Central memory CD4-positive, alpha-beta T cell (primary cell): ENCODE results near the gene CCDC190.
"Not testable (repeated sequence)": the region's sequence is repeated elsewhere in the genome, so short reads cannot be mapped to it uniquely, and the experiment has no call there.

ENCODE experiments used
- DNase-seq: peaks from one replicate; pipeline ENCODE4 v3.0.0; 2022
- total RNA-seq, 3 experiments: gene quantifications; one replicate each; lab custom pipeline; 2026; lab: John Stamatoyannopoulos, UW

Gene CCDC190
- total RNA-seq = 0 reads per million in 3 experiments

GRCh38 chr1:162861101-162861500, at the start of gene CCDC190:
TSS of gene CCDC190 (minus strand) at chr1:162861175. CDS start at chr1:162859646, 1,529 bp downstream.
- DNase-seq = no peak

GRCh38 chr1:162910161-162910560, 49.2 kb upstream of the CCDC190 start:
- DNase-seq = no peak

GRCh38 chr1:162908780-162909179, 47.8 kb upstream of the CCDC190 start:
- DNase-seq = no peak

GRCh38 chr1:162908236-162908635, 47.3 kb upstream of the CCDC190 start:
- no peak for DNase-seq

GRCh38 chr1:162906485-162906884, 45.5 kb upstream of the CCDC190 start:
- DNase-seq = no peak

- DNase-seq = no peak
Observed at GRCh38 chr1:162905174-162906158, 44.5 kb upstream of the CCDC190 start.

GRCh38 chr1:162904579-162904978, 43.6 kb upstream of the CCDC190 start:
- no peak for DNase-seq

- no peak for DNase-seq
Observed at GRCh38 chr1:162904023-162904422, 43.0 kb upstream of the CCDC190 start.

- no peak for DNase-seq
Observed at GRCh38 chr1:162903246-162903645, 42.3 kb upstream of the CCDC190 start.

- DNase-seq = no peak
Observed at GRCh38 chr1:162902416-162902815, 41.4 kb upstream of the CCDC190 start.

- no peak for DNase-seq
Observed at GRCh38 chr1:162901243-162901642, 40.3 kb upstream of the CCDC190 start.

- DNase-seq = no peak
Observed at GRCh38 chr1:162899422-162900146, 38.6 kb upstream of the CCDC190 start.

- DNase-seq = no peak
Observed at GRCh38 chr1:162893612-162893908, 32.6 kb upstream of the CCDC190 start.

GRCh38 chr1:162892906-162893611, 32.1 kb upstream of the CCDC190 start:
- DNase-seq = no peak

GRCh38 chr1:162889989-162890388, 29.0 kb upstream of the CCDC190 start:
- DNase-seq = no peak

GRCh38 chr1:162886705-162887104, 25.7 kb upstream of the CCDC190 start:
- no peak for DNase-seq

GRCh38 chr1:162885265-162885664, 24.3 kb upstream of the CCDC190 start:
- no peak for DNase-seq

GRCh38 chr1:162884831-162885230, 23.9 kb upstream of the CCDC190 start:
- DNase-seq = no peak

GRCh38 chr1:162882248-162882674, 21.3 kb upstream of the CCDC190 start:
- no peak for DNase-seq

GRCh38 chr1:162881590-162881989, 20.6 kb upstream of the CCDC190 start:
- no peak for DNase-seq

- DNase-seq = not testable (repeated sequence)
Observed at GRCh38 chr1:162880617-162881016, 19.6 kb upstream of the CCDC190 start.

GRCh38 chr1:162878000-162878596, 17.1 kb upstream of the CCDC190 start:
- no peak for DNase-seq

GRCh38 chr1:162877412-162877811, 16.4 kb upstream of the CCDC190 start:
- no peak for DNase-seq
